ENCODE measurements around the gene UBAP2.
"Not testable (repeated sequence)": the region's sequence is repeated elsewhere in the genome, so short reads cannot be mapped to it uniquely, and the experiment has no call there.

Gene UBAP2

GRCh38 chr9:33972698-33973097, 76.0 kb downstream of the UBAP2 start:
- DNase-seq: no peak

DNA sequence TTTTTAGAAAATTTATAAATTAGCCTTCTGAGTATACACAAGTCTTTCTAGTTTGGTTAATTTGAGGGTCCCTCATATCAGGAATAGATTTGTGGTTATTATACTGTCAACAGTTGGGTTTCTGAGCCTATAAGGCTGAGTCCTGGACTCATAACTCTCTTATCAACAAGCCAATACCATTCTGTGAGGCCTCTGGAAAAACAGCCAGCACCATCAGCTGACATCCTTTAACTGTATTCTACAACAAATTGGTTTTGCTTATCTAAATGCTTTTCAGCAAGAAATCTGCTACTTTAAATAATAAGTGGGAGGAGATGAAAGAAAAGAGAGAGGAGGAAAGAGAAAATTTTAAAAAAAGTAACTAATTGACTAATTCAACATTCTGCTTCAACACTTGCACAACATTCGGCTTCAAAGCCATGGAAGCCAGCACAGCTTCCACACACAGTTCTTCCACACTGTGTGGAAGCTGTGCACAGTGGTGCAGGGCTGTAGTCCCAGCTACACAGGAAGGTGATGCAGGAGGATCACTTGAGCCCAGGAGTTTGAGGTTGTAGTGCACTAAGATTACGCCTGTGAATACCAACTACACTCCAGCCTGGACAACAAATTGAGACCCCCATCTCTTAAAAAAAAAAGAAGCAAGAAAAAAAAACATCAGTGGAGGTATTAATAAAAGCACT, 84.5 kb downstream of the UBAP2 start:
- no peak for DNase-seq

- not testable (repeated sequence) for DNase-seq
Measured at GRCh38 chr9:33962468-33962867, 86.2 kb downstream of the UBAP2 start.

GRCh38 chr9:33959725-33960124, 89.0 kb downstream of the UBAP2 start:
- no peak for DNase-seq

DNA sequence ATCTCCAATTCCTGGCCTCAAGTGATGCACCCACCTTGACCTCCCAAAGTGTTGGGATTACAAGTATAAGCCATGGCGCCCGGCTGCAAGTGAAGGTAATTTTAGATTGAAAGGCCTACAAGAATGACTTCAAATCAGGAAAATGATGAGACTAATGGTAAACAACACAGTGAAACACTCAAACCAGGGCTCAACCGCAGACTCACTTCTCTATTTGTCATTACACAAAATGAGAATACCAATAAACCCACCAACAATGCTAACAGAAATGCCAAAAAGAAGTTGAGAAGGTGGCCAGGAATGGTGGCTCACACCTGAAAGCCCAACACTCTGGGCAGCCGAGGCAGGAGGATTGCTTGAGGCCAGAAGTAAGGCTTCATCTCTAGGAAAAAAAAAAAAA, 92.1 kb downstream of the UBAP2 start:
- DNase-seq: no peak

DNA sequence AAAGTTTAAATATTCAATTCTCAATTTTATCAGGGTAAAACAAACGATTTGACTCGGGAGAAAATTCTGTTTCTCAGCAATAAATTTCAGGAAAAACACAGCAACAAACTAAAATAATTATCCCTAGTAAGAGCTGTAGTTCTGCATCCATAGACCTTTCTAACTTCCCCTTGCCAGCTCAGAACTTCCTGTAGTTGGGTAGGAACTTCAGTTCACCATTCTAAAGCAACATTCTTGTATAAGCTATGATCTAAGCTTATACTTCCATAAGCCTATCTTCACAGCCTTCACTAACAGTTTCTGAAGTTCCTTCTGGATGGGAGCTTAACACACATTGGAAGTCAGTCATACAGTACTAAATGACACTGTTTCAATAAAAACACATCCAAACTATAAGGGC, 96.6 kb downstream of the UBAP2 start:
- no peak for DNase-seq

GRCh38 chr9:33950371-33950770, 98.3 kb downstream of the UBAP2 start:
- DNase-seq: no peak

DNA sequence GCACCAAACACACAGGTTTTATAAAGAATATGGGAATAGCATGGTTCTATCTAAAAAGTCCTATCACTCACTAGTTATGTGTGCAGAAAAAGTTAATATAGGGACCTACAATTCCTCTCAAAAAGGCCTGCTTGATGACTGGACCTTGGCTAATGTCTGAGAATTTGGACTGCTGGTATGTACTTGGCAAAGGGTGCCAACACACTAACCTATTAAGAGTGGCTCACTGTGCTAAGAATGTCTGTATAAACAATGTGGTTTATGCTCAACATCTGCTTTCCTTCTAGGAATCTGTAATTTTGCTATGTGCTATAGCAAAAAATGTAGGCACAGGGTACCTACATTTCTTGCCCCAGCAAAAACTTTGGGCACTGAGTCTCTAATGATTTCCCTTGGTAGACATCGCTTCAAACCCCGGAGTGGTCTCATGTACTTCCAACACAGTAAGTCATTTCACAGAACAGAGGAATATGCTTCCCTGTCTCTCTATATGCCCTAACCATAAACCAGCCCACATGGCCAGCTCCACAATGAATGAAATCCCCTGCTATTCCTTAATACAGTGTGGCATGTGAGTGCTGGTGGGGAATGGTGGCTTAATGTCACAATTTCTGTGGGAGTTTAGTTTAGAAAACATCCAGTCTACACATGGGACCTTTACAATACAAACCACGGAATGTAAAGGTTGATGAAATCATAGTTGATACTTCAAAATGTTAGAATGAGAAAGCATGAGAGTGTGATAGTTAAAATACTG, 101.7 kb downstream of the UBAP2 start:
- no peak for DNase-seq

DNA sequence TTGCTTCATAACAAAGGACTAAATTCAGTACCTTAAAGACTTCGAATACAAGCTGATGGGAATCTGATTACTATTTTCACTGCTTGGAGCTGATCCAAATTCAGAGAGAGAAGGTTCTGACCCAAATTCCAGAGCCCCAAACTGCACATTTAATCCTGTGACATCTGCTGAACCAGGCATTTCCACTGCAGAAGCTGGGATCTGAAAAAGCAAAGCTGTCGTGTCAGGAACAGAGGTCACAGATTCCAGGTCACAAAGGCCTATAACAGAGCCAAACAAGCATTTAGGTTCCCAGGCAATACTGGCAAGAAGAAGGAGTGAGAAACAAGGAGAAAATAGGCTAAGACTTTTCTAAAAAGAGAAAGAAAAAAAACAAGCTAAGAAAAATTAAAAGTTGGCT, 105.3 kb downstream of the UBAP2 start:
- no peak for DNase-seq

- no peak for DNase-seq
Measured at GRCh38 chr9:33942471-33943083, 106.1 kb downstream of the UBAP2 start.

DNA sequence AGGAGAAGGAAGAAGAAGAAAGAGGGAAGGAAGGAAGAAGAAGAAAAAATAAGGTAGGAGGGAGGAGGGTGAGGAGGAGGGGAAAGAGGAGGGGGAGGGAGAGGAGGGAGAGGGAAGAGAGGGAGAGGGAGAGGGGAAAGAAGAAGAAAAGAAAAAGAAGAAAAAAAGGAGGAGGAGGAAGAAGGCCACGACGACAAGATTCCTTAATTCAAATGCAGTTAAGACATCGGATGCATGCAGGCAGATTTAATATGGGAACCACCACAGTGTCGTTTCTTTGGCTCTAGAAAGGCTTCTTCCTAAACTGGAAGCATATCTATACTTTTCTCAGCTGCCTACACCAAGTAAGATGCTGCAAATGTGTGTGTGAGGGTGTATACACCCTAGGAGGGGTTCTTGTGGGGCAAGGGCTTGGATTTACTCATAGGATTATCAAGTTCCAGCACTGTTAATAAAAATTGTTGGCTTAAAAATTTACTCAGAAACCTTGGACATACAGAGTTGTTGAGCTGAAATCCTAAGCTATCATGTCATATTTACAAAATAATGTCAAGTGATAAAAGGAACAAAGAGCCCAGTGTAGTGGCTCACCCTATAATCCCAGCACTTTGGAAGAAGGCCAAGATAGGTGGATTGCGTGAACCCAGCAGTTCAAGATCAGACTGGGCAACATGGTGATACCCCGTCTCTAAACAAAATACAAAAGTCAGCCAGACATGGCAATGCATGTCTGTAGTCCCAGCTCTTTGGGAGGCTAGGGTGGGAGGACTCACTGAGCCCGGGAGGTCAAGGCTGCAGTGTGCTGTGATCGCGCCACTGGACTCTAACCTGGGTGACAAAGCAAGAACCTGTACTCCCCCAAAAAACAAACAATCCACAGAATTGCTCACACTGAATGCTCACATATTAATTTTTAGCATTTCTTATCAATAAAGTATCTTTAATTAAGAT, 108.5 kb downstream of the UBAP2 start:
- DNase-seq: no peak

DNA sequence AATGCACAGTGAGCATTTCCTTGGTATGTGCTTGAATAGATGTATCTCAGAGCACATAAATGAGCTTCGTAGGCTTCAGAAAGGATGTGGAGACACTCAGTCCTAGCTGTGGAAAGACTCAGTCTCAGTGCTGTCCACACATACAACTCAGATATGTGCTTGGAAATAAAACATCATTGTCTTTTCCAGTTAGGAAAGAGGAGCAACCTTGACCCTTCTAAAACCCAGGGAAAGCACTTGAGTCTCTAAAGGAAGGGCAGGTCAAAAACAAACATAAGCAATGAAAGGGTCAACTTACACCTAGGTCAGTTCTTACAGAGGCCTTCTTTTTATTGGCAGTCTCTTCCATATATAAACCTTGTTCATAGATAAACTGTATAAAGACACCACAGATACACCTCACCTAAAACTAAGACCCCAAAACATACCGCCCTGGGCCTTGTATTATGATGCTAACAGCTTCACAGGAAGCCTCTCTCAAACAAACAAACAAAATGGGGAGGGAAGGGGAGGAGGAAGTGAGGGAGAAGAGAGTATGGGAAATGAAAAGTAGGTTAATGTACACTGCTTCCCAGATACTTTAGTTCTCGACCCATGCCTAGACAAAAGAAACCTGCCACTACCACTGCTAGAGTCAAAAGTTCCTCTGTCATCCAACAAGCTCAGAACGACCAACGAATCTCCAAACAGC, 114.4 kb downstream of the UBAP2 start:
- no peak for DNase-seq

GRCh38 chr9:33932078-33932807, 116.4 kb downstream of the UBAP2 start:
- no peak for DNase-seq

- no peak for DNase-seq
Measured at GRCh38 chr9:33931326-33931725, 117.4 kb downstream of the UBAP2 start.

DNA sequence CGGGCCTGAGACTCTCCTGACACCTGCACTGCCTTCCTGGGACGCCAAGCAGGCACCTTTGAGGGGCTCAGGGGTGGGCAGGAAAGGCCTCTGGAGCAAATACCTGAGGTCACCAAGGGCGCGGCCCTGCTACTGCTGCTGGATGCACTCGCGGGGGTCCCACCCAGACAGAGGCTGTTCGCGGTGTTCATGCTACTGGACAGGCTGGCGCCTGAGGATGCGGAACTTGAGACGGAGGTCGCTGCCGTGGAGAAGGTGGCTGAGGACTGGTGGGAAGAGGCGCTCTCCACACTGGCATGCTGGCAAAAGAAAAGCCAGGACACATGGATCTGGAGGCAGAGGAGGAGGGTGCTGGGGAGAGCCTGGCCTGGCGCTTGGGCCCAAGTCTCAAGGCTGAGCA, 121.0 kb downstream of the UBAP2 start:
- DNase-seq: no peak

- DNase-seq: no peak
Measured at GRCh38 chr9:33926746-33927485, 121.8 kb downstream of the UBAP2 start.

DNA sequence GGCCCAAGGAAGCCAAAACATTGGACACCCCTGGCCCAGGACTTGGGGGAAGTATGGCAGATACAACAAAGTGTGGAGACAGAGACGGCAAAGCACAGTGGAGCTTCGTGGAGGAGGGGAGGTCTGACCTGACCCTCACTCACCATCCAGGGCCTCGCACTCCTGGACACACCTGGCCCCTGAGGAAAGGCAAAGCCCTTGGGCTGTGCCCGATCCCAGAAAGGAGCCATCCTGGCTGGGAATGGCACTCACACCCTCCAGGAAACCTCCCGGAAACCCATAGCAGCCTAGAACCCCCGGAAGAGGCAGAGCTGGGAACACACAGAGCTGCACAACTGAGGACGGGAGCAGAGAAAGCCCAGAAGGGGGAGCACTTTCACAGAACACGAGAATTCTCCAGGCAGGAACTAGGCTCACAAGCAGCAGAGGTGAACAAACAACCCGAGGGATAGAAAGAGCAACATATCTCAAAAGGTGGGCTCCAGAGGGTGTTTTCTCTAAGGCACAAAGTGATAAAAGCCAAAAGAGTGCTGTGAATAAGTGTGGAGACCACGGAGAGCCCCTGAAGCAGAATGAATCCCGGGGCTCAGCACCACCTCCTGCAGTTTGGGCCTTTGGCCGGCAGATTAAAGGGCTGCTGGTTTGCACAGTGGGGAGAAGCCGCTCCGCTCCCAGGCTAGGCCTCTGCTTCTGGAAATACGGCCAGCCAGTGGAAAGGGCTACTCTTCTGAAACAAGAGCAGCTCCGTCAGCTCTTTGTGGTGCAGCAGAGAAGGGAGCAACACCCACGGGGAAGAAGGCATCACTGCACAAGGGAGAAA, 123.5 kb downstream of the UBAP2 start:
- no peak for DNase-seq

DNA sequence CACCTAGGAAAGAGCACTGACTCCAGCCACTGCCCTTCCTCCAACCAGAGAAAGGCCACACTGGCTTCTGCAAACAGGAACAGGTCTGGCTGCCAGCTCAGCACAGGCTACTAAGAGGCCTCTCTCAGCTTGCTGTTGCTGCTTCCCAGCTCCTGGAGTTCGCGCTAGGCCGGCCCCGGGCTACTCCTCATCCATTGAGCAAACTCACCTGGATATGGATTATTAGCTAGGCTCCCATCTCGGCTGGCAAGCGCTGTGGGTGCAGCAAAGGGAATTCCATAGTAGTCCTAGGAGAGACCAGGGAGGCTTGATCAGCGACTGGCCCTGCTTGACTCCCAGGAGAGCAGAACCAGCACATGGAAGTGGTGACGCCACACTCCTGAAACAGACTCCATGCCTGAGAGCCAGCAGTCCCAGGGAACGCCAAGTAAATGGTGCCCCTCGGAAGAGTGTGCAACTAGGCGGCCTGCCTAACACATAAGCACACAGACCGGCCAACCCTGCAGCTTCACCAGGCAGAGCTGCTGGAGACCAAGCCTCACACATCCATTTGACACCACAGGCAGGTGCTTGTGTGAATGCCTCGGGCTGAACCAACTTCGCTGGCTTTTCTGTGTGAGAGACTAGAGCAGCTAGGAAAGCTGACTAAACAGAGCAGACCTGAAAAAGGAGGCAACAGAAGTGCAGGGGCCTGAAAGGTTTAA, 124.5 kb downstream of the UBAP2 start:
- no peak for DNase-seq

GRCh38 chr9:33923079-33923478, 125.6 kb downstream of the UBAP2 start:
- no peak for DNase-seq

All from activated CD4-positive, CD25-positive, alpha-beta regulatory T cell (primary cell).